H9 (cell line): ENCODE data around the gene ERCC6L2. TPM values are rescaled to one million over a fixed set of nuclear protein-coding genes. Genes with fewer than 3 reads are reported as not detected.

ENCODE experiments used
- DNase-seq: peaks from one replicate; pipeline ENCODE4 v3.0.0-alpha.2; 2017
- H2AFZ ChIP-seq: one replicate; pipeline ENCODE4 v1.6.1; 2013; ENCODE audit warnings: mild to moderate bottlenecking, low read length, control low read depth, moderate library complexity
- H2AK5ac ChIP-seq: 2 replicates; pipeline ENCODE4 v1.6.1; 2013; ENCODE audit warnings: low read length, control low read depth, mixed read lengths; ENCODE audit not compliant: insufficient read length
- H2BK120ac ChIP-seq: one replicate; pipeline ENCODE4 v1.6.1; 2013; ENCODE audit warnings: low read depth, mild to moderate bottlenecking, low read length, control low read depth, inconsistent platforms; ENCODE audit not compliant: poor library complexity, severe bottlenecking
- H2BK12ac ChIP-seq: 2 replicates; pipeline ENCODE4 v1.6.1; 2013; ENCODE audit warnings: low read length, control low read depth, mixed read lengths, low read depth; ENCODE audit not compliant: insufficient read length
- H2BK15ac ChIP-seq: 2 replicates; pipeline ENCODE4 v1.6.1; 2013; ENCODE audit warnings: low read depth, low read length, control low read depth
- H2BK20ac ChIP-seq: one replicate; pipeline ENCODE4 v1.6.1; 2013; ENCODE audit warnings: low read depth, mild to moderate bottlenecking, low read length, control low read depth, inconsistent platforms; ENCODE audit not compliant: poor library complexity, severe bottlenecking
- H2BK5ac ChIP-seq: 2 replicates; pipeline ENCODE4 v1.6.1; 2013; ENCODE audit warnings: low read length, control low read depth, mixed read lengths; ENCODE audit not compliant: insufficient read length
- H3K14ac ChIP-seq: 2 replicates; pipeline ENCODE4 v1.6.1; 2013; ENCODE audit warnings: low read length, control low read depth; ENCODE audit not compliant: insufficient read depth
- H3K18ac ChIP-seq: 2 replicates; pipeline ENCODE4 v1.6.1; 2013; ENCODE audit warnings: low read depth, mild to moderate bottlenecking, mixed read lengths, low read length, control low read depth; ENCODE audit not compliant: insufficient read length
- H3K23ac ChIP-seq: 2 replicates; pipeline ENCODE4 v1.6.1; 2013; ENCODE audit warnings: low read length, control low read depth, mixed read lengths, low read depth; ENCODE audit not compliant: insufficient read length
- H3K23me2 ChIP-seq: 2 replicates; pipeline ENCODE4 v1.6.1; 2013; ENCODE audit warnings: low read depth, mild to moderate bottlenecking, mixed read lengths, low read length, control low read depth; ENCODE audit not compliant: insufficient read length, poor library complexity, severe bottlenecking
- H3K27ac ChIP-seq: 2 replicates; pipeline ENCODE4 v1.5.1; 2013; ENCODE audit warnings: low read length, control low read depth, mixed read lengths, low read depth; ENCODE audit not compliant: insufficient read length
- H3K27me3 ChIP-seq: 2 replicates; pipeline ENCODE4 v1.6.1; 2013; ENCODE audit warnings: low read length, control low read depth, inconsistent platforms; ENCODE audit not compliant: insufficient read depth
- H3K4ac ChIP-seq: 2 replicates; pipeline ENCODE4 v1.6.1; 2013; ENCODE audit warnings: low read depth, mild to moderate bottlenecking, control low read depth, inconsistent platforms, low read length, moderate library complexity
- H3K4me1 ChIP-seq: 2 replicates; pipeline ENCODE4 v1.6.1; 2013; ENCODE audit warnings: low read length, control low read depth, inconsistent platforms; ENCODE audit not compliant: insufficient read depth
- H3K4me2 ChIP-seq: 2 replicates; pipeline ENCODE4 v1.6.1; 2013; ENCODE audit warnings: low read length, control low read depth, mixed read lengths; ENCODE audit not compliant: insufficient read length, insufficient read depth
- H3K56ac ChIP-seq: 2 replicates; pipeline ENCODE4 v1.6.1; 2013; ENCODE audit warnings: low read depth, mild to moderate bottlenecking, mixed read lengths, low read length, control low read depth; ENCODE audit not compliant: insufficient read length
- H3K79me1 ChIP-seq: 2 replicates; pipeline ENCODE4 v1.6.1; 2013; ENCODE audit warnings: low read depth, mild to moderate bottlenecking, moderate library complexity, low read length, control low read depth, inconsistent platforms; ENCODE audit not compliant: insufficient read depth, poor library complexity, severe bottlenecking
- H3K79me2 ChIP-seq: 2 replicates; pipeline ENCODE4 v1.6.1; 2013; ENCODE audit warnings: low read length, control low read depth, inconsistent platforms; ENCODE audit not compliant: insufficient read depth
- H3K9ac ChIP-seq: 2 replicates; pipeline ENCODE4 v1.6.1; 2013; ENCODE audit warnings: low read length, control low read depth, mixed read lengths; ENCODE audit not compliant: insufficient read length; ENCODE audit errors: extremely low read depth
- H3K9me3 ChIP-seq: one replicate; pipeline ENCODE4 v1.6.1; 2013; ENCODE audit warnings: low read depth, low read length, inconsistent platforms; ENCODE audit not compliant: control insufficient read depth
- H3T11ph ChIP-seq: one replicate; pipeline ENCODE4 v1.6.1; 2013; ENCODE audit warnings: mild to moderate bottlenecking, low read length, control low read depth, inconsistent platforms
- H4K20me1 ChIP-seq: one replicate; pipeline ENCODE4 v1.6.1; 2013; ENCODE audit not compliant: control insufficient read depth, insufficient read length, insufficient read depth
- H4K5ac ChIP-seq: 2 replicates; pipeline ENCODE4 v1.6.1; 2013; ENCODE audit warnings: low read depth, mild to moderate bottlenecking, mixed read lengths, low read length, control low read depth; ENCODE audit not compliant: insufficient read length
- H4K8ac ChIP-seq: replicated peaks from 2 replicates; pipeline ENCODE4 v1.6.1; 2013; ENCODE audit warnings: low read length, control low read depth, mixed read lengths, low read depth; ENCODE audit not compliant: insufficient read length
- H4K91ac ChIP-seq: 2 replicates; pipeline ENCODE4 v1.6.1; 2013; ENCODE audit warnings: low read depth, mild to moderate bottlenecking, moderate library complexity, mixed read lengths, low read length, control low read depth; ENCODE audit not compliant: insufficient read length
- H3K27ac Mint-ChIP-seq, 3 experiments: 2 replicates in 2 of 3; 3 replicates in 1 of 3; pipeline ENCODE4 v1.8.0; 2020 to 2021; ENCODE audit warnings: mixed read lengths in 3 of 3, mild to moderate bottlenecking in 1 of 3, moderate library complexity in 1 of 3
- H3K27me3 Mint-ChIP-seq: 2 replicates; pipeline ENCODE4 v1.8.0; 2021; ENCODE audit warnings: low read depth, mild to moderate bottlenecking, moderate library complexity, mixed read lengths
- H3K36me3 Mint-ChIP-seq, 3 experiments: 2 replicates in 2 of 3; 3 replicates in 1 of 3; pipeline ENCODE4 v1.8.0; 2020 to 2021; ENCODE audit warnings: low read depth in 3 of 3, mixed read lengths in 3 of 3; ENCODE audit not compliant: insufficient read depth in 1 of 3
- H3K4me1 Mint-ChIP-seq, 2 experiments: 2 replicates each; pipeline ENCODE4 v1.8.0; 2020; ENCODE audit warnings: mixed read lengths in 2 of 2
- H3K4me3 Mint-ChIP-seq, 2 experiments: 2 replicates in 1 of 2; 3 replicates in 1 of 2; pipeline ENCODE4 v1.8.0; 2020 to 2021; ENCODE audit warnings: mild to moderate bottlenecking in 2 of 2, mixed read lengths in 2 of 2, moderate library complexity in 1 of 2
- H3K9me3 Mint-ChIP-seq, 2 experiments: 2 replicates in 1 of 2; 3 replicates in 1 of 2; pipeline ENCODE4 v1.8.0; 2020; ENCODE audit warnings: mild to moderate bottlenecking in 2 of 2, mixed read lengths in 2 of 2, moderate library complexity in 1 of 2
- WGBS: extraction: QIAGEN DNeasy Blood & Tissue Kit; methylation state at CpG from one replicate; pipeline ENCODE4 v1.1.7; 2013; ENCODE audit warnings: missing lambda C conversion rate, low lambda C conversion rate, mixed read lengths; ENCODE audit not compliant: insufficient read length; ENCODE audit errors: extremely low coverage; 5-methylcytosine and 5-hydroxymethylcytosine counted together
- total RNA-seq: library from RNA; stranded (reverse); gene quantifications from 2 replicates; pipeline ENCODE4 v1.2.1, GENCODE V29; 2021
- TF ChIP-seq, protein P1 (sequence below): fragments of 200-600 bp; sonication (generic); conservative IDR thresholded peaks from 3 replicates; pipeline ENCODE4 v1.8.0; 2021; ENCODE audit warnings: antibody characterized with exemption, mild to moderate bottlenecking

ERCC6L2 gene
- total RNA-seq, 1 experiment from 2014 or later: 57.7 TPM

DNA sequence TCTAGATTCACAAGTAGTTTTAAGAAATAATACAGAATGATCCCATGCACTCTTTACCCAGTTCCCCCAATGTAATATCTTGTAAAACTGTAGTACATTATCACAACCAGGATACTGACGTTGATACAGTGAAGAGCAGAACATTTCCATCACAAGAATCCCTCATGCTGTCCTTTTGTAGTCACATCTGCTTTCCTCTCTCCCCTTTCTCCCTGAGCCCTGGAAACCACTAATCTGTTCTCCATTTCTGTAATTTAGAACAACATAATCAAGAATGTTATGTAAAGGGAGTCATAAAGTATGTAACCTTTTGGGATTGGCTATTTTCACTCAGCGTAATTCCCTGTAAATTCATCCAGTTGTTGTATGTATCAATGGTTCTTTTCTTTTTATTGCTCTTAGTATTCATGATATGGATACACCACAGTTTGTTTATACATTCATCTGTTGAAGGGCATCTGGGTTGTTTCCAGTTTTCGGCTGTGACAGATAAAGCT, 61.1 kb downstream of the ERCC6L2 start:
- no peak overlapping the region for H3K23ac ChIP-seq
- H3K27me3 ChIP-seq: no peaks in the 10 kb centered on the region
- H3K4me1 ChIP-seq: no peaks in the 10 kb centered on the region
- H4K91ac ChIP-seq: no peak overlapping the region
- H4K5ac ChIP-seq: no peak overlapping the region
- peak overlapping the region in 2 of 3 experiments; percentile 13 to 64; a peak in 3 of 7 replicates for H3K27ac Mint-ChIP-seq
- H3K9me3 ChIP-seq: no peaks in the 10 kb centered on the region
- peaks cover 15 to 19% of the 10 kb centered on the region in 2 experiments for H3K4me1 Mint-ChIP-seq
- no peak overlapping the region for H3K4ac ChIP-seq
- no peak overlapping the region for H2AK5ac ChIP-seq
- no peak overlapping the region for H3K4me2 ChIP-seq
- H2BK20ac ChIP-seq: no peak overlapping the region
- TF ChIP-seq, protein P1, sequence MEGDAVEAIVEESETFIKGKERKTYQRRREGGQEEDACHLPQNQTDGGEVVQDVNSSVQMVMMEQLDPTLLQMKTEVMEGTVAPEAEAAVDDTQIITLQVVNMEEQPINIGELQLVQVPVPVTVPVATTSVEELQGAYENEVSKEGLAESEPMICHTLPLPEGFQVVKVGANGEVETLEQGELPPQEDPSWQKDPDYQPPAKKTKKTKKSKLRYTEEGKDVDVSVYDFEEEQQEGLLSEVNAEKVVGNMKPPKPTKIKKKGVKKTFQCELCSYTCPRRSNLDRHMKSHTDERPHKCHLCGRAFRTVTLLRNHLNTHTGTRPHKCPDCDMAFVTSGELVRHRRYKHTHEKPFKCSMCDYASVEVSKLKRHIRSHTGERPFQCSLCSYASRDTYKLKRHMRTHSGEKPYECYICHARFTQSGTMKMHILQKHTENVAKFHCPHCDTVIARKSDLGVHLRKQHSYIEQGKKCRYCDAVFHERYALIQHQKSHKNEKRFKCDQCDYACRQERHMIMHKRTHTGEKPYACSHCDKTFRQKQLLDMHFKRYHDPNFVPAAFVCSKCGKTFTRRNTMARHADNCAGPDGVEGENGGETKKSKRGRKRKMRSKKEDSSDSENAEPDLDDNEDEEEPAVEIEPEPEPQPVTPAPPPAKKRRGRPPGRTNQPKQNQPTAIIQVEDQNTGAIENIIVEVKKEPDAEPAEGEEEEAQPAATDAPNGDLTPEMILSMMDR: no peak
- no peak overlapping the region for H3K27ac ChIP-seq
- no peaks in the 10 kb centered on the region for H4K20me1 ChIP-seq
- DNase-seq: no peak
- H3K56ac ChIP-seq: no peak overlapping the region
- no peaks in the 10 kb centered on the region for H3K27me3 Mint-ChIP-seq
- H2BK120ac ChIP-seq: no peak overlapping the region
- H2AFZ ChIP-seq: no peak overlapping the region
- H3K9me3 Mint-ChIP-seq: peaks cover 3 to 5% of the 10 kb centered on the region in 2 experiments; a peak in 3 of 5 replicates
- H3K18ac ChIP-seq: no peak overlapping the region
- no peak overlapping the region for H3K14ac ChIP-seq
- no peak overlapping the region for H2BK12ac ChIP-seq
- peaks cover 41 to 57% (median 51%) of the 10 kb centered on the region in 3 experiments for H3K36me3 Mint-ChIP-seq
- no peak overlapping the region for H3K9ac ChIP-seq
- H3K23me2 ChIP-seq: no peaks in the 10 kb centered on the region
- H4K8ac ChIP-seq: no peak overlapping the region
- no peak overlapping the region for H2BK15ac ChIP-seq
- WGBS: no CpG with 5 or more reads among the region's 3 CpGs
- H3K4me3 Mint-ChIP-seq: no peak overlapping the region
- H3K79me1 ChIP-seq: no peaks in the 10 kb centered on the region
- H3T11ph ChIP-seq: no peak overlapping the region
- no peak overlapping the region for H2BK5ac ChIP-seq
- H3K79me2 ChIP-seq: no peaks in the 10 kb centered on the region
